Keratinocyte (primary cell): Measurements from ENCODE around the gene PBX4. TPM values are rescaled to one million over a fixed set of nuclear protein-coding genes. Genes with fewer than 3 reads are reported as not detected.

Experiments used
- DNase-seq: peaks from one replicate; pipeline ENCODE4 v3.0.0-alpha.2; 2011; ENCODE audit warnings: low read depth, missing footprints, low spot score
- FAIRE-seq: peaks from 2 replicates; lab custom pipeline; 2011; peaks lifted over from hg19 to GRCh38; lab: Jason Lieb, UNC
- H2AFZ ChIP-seq: 2 replicates; pipeline ENCODE4 v1.6.0; 2012; ENCODE audit warnings: low read length, control low read depth, inconsistent platforms; ENCODE audit not compliant: control insufficient read depth
- H3K27ac ChIP-seq: 2 replicates; pipeline ENCODE4 v1.5.1; 2011; ENCODE audit warnings: low read length; ENCODE audit not compliant: control insufficient read depth, insufficient read depth
- H3K27me3 ChIP-seq: 3 replicates; pipeline ENCODE4 v1.6.0; 2011; ENCODE audit warnings: low read length; ENCODE audit not compliant: control insufficient read depth, insufficient read depth; ENCODE audit errors: extremely low read depth
- H3K36me3 ChIP-seq, 2 experiments: 2 replicates in 1 of 2; 3 replicates in 1 of 2; pipeline ENCODE4 v1.5.1; 2011; ENCODE audit warnings: low read length in 2 of 2, mild to moderate bottlenecking in 1 of 2; ENCODE audit not compliant: control insufficient read depth in 2 of 2, insufficient read depth in 2 of 2; ENCODE audit errors: extremely low read depth in 1 of 2
- H3K4me1 ChIP-seq: 3 replicates; pipeline ENCODE4 v1.5.1; 2011; ENCODE audit warnings: low read length; ENCODE audit not compliant: control insufficient read depth, insufficient read depth; ENCODE audit errors: extremely low read depth
- H3K4me2 ChIP-seq: 3 replicates; pipeline ENCODE4 v1.6.0; 2011; ENCODE audit warnings: low read depth, low read length; ENCODE audit not compliant: control insufficient read depth, insufficient read depth; ENCODE audit errors: extremely low read depth
- H3K4me3 ChIP-seq, 3 experiments: fragments of 200-600 bp in 1 of 3; sonication (generic) in 1 of 3; 2 replicates in 2 of 3; 3 replicates in 1 of 3; pipeline ENCODE4 v1.5.1; 2011 to 2016; ENCODE audit warnings: low read length in 3 of 3, mild to moderate bottlenecking in 3 of 3, control low read depth in 2 of 3, inconsistent platforms in 1 of 3, low read depth in 1 of 3, mixed read lengths in 1 of 3, mixed run types in 1 of 3, moderate library complexity in 1 of 3; ENCODE audit not compliant: control insufficient read depth in 2 of 3, insufficient read depth in 2 of 3; ENCODE audit errors: extremely low read depth in 1 of 3
- H3K79me2 ChIP-seq: 2 replicates; pipeline ENCODE4 v1.6.0; 2012; ENCODE audit warnings: low read length; ENCODE audit not compliant: control insufficient read depth, insufficient read depth
- H3K9ac ChIP-seq: 3 replicates; pipeline ENCODE4 v1.6.0; 2011; ENCODE audit warnings: low read length; ENCODE audit not compliant: control insufficient read depth, insufficient read depth; ENCODE audit errors: extremely low read depth
- H3K9me1 ChIP-seq: 3 replicates; pipeline ENCODE4 v1.6.0; 2011; ENCODE audit warnings: low read length; ENCODE audit not compliant: control insufficient read depth, insufficient read depth; ENCODE audit errors: extremely low read depth
- H3K9me3 ChIP-seq: 2 replicates; pipeline ENCODE4 v1.5.1; 2012; ENCODE audit warnings: low read depth, low read length; ENCODE audit not compliant: control insufficient read depth
- H4K20me1 ChIP-seq: 3 replicates; pipeline ENCODE4 v1.6.0; 2011; ENCODE audit warnings: low read length; ENCODE audit not compliant: control insufficient read depth, insufficient read depth; ENCODE audit errors: extremely low read depth
- EZH2 ChIP-seq: IDR thresholded peaks from one replicate; pipeline ENCODE4 v1.6.1; 2012; ENCODE audit warnings: inconsistent platforms, mild to moderate bottlenecking, low read length, moderate library complexity
- dilution Hi-C: fragments of 300-500 bp; cut with MboI; formaldehyde crosslinking; loops from one replicate; pipeline ENCODE4 v1.7.0; 2020; ENCODE audit warnings: low sequenced_read_pairs; ENCODE audit not compliant: extremely low pct_ligation_motif_present
- polyA plus RNA-seq, 5 experiments: library from polyadenylated mRNA; depleted of rRNA in 3 of 5; stranded (reverse) in 3 of 5; stranded (forward) in 1 of 5; unstranded in 1 of 5; fragments of >200 nt; gene quantifications; 1 replicate in 1 of 5; 2 replicates in 3 of 5; 3 replicates in 1 of 5; pipeline versions ENCODE4 v1.2.1 to v1.2.3, GENCODE V29; 2011 to 2012; ENCODE audit warnings: missing spikeins in 2 of 5, low read depth in 1 of 5, low replicate concordance in 1 of 5
- TF ChIP-seq, protein P1 (sequence below), 3 experiments: IDR thresholded peaks in 1 of 3; conservative IDR thresholded peaks in 1 of 3; optimal IDR thresholded peaks in 1 of 3; 2 replicates in 2 of 3; 3 replicates in 1 of 3; pipeline versions ENCODE3 to v1.5.1; 2011; ENCODE audit warnings: low read length in 3 of 3, mild to moderate bottlenecking in 3 of 3, moderate library complexity in 2 of 3, control low read depth in 1 of 3, inconsistent platforms in 1 of 3; ENCODE audit not compliant: insufficient read depth in 2 of 3; ENCODE audit errors: extremely low read depth in 1 of 3

Gene PBX4
- polyA plus RNA-seq, 1 donor (not counting 4 experiments of a cell fraction or from before 2014, with no cell fraction given), result 1.7 TPM

DNA sequence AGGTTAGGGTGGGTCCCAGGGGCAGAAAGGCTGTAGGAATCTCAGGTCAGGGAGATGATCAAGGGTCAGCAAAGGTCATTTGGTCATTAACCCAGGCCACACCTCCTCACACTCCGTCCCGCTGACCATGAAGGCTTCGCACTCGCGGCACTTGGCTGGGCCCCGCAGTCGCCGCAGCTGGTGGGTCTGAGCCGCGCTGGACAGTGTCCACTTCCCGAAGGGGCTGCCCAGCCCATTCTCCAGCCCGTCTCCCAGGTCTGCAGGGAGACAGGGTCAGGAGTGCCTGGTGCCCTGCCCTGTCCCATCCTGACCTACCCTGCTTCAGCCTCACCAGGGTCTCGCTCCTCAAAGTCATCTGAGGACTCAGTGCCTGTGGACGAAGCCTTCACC is 16.8 kb upstream of the PBX4 start:
- H3K27ac ChIP-seq, result no peak overlapping the region
- DNase-seq (no peak), FAIRE-seq (no peak)
- no peaks in the 10 kb centered on the region for H3K4me1 ChIP-seq
- no peak overlapping the region for H2AFZ ChIP-seq
- H3K4me3 ChIP-seq, result no peak overlapping the region
- H3K9me1 ChIP-seq, result no peaks in the 10 kb centered on the region
- dilution Hi-C loops, result no loop called here
- no peaks in the 10 kb centered on the region for H3K9me3 ChIP-seq
- H3K9ac ChIP-seq, result no peak overlapping the region
- no peak overlapping the region for H3K4me2 ChIP-seq
- H3K27me3 ChIP-seq, result no peaks in the 10 kb centered on the region
- TF ChIP-seq, protein P1, sequence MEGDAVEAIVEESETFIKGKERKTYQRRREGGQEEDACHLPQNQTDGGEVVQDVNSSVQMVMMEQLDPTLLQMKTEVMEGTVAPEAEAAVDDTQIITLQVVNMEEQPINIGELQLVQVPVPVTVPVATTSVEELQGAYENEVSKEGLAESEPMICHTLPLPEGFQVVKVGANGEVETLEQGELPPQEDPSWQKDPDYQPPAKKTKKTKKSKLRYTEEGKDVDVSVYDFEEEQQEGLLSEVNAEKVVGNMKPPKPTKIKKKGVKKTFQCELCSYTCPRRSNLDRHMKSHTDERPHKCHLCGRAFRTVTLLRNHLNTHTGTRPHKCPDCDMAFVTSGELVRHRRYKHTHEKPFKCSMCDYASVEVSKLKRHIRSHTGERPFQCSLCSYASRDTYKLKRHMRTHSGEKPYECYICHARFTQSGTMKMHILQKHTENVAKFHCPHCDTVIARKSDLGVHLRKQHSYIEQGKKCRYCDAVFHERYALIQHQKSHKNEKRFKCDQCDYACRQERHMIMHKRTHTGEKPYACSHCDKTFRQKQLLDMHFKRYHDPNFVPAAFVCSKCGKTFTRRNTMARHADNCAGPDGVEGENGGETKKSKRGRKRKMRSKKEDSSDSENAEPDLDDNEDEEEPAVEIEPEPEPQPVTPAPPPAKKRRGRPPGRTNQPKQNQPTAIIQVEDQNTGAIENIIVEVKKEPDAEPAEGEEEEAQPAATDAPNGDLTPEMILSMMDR (optimal IDR thresholded peaks at IDR 0.05 in 1 of 3, IDR thresholded peaks at IDR 0.05 in 1 of 3, conservative IDR thresholded peaks at IDR 0.05 in 1 of 3; ENCODE audit: extremely low read depth in 1 of 3, insufficient read depth in 2 of 3, low read length in 3 of 3), result no peak
- TF ChIP-seq EZH2, result no peak
- H3K79me2 ChIP-seq, result no peaks in the 10 kb centered on the region
- no peaks in the 10 kb centered on the region for H4K20me1 ChIP-seq
- peaks cover 18 to 32% of the 10 kb centered on the region in 2 experiments for H3K36me3 ChIP-seq

DNA sequence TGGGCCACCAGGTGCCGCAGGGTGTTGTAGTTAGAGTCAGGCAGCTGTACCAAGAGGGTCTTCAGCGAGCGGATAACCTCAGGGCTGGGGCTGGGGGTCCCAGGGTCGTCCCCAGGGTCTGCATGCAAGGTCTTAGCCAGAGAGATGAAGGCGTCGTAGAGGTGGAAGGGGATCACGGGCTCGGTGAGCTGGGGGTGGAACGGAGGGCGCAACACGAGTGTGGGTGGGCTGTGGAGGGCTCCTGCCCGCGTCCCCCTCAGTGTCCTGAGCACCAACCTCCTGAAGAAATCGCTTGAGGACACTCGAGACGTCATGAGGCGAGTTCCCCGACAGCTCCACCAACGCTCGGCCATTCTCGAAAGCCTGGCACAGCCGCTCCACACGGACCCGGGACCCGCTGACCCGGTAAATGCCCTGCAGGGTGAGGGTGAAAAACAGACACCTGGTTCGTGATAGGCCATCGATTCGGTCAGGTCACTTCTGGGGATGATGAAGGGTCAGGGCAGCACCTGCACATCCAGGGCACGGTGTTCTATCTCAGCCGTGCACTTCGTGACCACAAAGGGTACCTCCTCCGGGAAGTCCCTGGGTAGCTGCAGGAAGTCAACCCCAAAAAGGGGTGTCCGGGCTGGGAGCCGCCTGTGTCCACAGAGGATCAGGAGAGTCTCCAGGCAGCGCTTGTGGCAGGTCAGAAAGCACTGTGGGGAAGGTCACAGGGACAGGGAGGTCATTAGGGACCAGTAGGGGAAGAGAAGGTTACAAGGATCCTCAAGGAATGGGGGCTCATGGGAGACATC is 16.2 kb upstream of the PBX4 start:
- Histone ChIP-seq H3K79me2 (no peaks in the 10 kb centered on the region), H3K9me3 (no peaks in the 10 kb centered on the region), H3K4me1 (no peaks in the 10 kb centered on the region), H3K36me3 (peaks cover 18 to 32% of the 10 kb centered on the region in 2 experiments), H3K9me1 (no peaks in the 10 kb centered on the region), H3K9ac (no peak overlapping the region), H3K27me3 (no peaks in the 10 kb centered on the region), H4K20me1 (no peaks in the 10 kb centered on the region), H3K4me2 (no peak overlapping the region), H3K4me3 (no peak overlapping the region), H2AFZ (no peak overlapping the region), H3K27ac (no peak overlapping the region)
- TF ChIP-seq EZH2, result no peak
- TF ChIP-seq, protein P1 (optimal IDR thresholded peaks at IDR 0.05 in 1 of 3, IDR thresholded peaks at IDR 0.05 in 1 of 3, conservative IDR thresholded peaks at IDR 0.05 in 1 of 3; ENCODE audit: extremely low read depth in 1 of 3, insufficient read depth in 2 of 3, low read length in 3 of 3), result no peak
- no peak for FAIRE-seq
- dilution Hi-C loops, result no loop called here
- DNase-seq, result no peak
